GM06990 (cell line): ENCODE results near the gene NFIA.

Experiments
- DNase-seq: peaks from one replicate; pipeline ENCODE4 v3.0.0-alpha.2; 2011; ENCODE audit not compliant: insufficient read length; ENCODE audit errors: extremely low read depth
- H3K27me3 ChIP-seq: replicated peaks from 2 replicates; pipeline ENCODE4 v1.6.0; 2011; ENCODE audit warnings: low read length; ENCODE audit not compliant: control insufficient read depth, insufficient read depth
- H3K36me3 ChIP-seq: 2 replicates; pipeline ENCODE4 v1.5.1; 2011; ENCODE audit warnings: low read length; ENCODE audit not compliant: control insufficient read depth, insufficient read depth
- H3K4me3 ChIP-seq: replicated peaks from 2 replicates; pipeline ENCODE4 v1.5.1; 2011; ENCODE audit warnings: low read depth, mild to moderate bottlenecking, control low read depth, low read length
- TF ChIP-seq, protein P1 (sequence below): IDR thresholded peaks from 2 replicates; pipeline ENCODE4 v1.5.1; 2011; ENCODE audit warnings: low read length, control low read depth, mild to moderate bottlenecking, inconsistent platforms; ENCODE audit not compliant: insufficient read depth, poor library complexity, severe bottlenecking

The NFIA gene

GRCh38 chr1:61082311-61083012 is at the start of gene NFIA:
Gene NFIA (plus strand): TSS chr1:61082561.
- TF ChIP-seq, protein P1, sequence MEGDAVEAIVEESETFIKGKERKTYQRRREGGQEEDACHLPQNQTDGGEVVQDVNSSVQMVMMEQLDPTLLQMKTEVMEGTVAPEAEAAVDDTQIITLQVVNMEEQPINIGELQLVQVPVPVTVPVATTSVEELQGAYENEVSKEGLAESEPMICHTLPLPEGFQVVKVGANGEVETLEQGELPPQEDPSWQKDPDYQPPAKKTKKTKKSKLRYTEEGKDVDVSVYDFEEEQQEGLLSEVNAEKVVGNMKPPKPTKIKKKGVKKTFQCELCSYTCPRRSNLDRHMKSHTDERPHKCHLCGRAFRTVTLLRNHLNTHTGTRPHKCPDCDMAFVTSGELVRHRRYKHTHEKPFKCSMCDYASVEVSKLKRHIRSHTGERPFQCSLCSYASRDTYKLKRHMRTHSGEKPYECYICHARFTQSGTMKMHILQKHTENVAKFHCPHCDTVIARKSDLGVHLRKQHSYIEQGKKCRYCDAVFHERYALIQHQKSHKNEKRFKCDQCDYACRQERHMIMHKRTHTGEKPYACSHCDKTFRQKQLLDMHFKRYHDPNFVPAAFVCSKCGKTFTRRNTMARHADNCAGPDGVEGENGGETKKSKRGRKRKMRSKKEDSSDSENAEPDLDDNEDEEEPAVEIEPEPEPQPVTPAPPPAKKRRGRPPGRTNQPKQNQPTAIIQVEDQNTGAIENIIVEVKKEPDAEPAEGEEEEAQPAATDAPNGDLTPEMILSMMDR: no peak
- Histone ChIP-seq H3K36me3 (no peaks in the 10 kb centered on the region), H3K4me3 (peak within 1 kb of the TSS; percentile 23), H3K27me3 (peaks cover 2% of the 10 kb centered on the region)
- DNase-seq: no peak

GRCh38 chr1:61035880-61036279 is 46.5 kb upstream of the NFIA start:
- H3K4me3 ChIP-seq: no peak overlapping the region
- H3K27me3 ChIP-seq: no peaks in the 10 kb centered on the region
- TF ChIP-seq, protein P1: no peak
- H3K36me3 ChIP-seq: no peaks in the 10 kb centered on the region
- no peak for DNase-seq

DNA sequence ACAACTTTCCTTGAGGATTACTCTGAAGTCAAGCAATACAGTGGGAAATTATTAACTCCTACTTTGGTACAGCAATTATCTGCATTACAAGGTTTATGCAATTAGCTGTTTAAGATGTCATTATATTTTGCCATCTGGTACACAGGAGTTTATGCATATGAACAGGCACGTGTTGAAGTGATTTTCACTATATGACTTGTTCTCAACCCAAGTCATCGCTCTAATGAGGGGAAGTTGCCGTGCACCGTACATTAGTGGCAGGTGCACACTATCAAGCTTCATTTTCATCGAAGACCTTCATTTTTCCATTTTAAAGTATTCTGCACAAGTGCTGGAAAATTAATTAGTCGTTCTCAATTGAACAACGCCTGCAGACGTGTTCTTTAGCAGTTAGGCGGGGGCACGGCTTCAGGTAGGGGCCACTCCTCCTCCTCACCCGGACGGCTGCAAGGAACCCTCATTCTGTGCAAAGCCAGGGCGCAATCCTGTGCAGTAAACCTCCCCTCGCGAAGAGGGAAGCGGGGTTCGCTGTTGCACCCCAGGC is 39.8 kb upstream of the NFIA start:
- H3K36me3 ChIP-seq: no peaks in the 10 kb centered on the region
- no peak for DNase-seq
- H3K27me3 ChIP-seq: no peaks in the 10 kb centered on the region; the same call in none of the 2 replicates
- H3K4me3 ChIP-seq: no peak overlapping the region
- TF ChIP-seq, protein P1: no peak

- H3K27me3 ChIP-seq: no peaks in the 10 kb centered on the region; the same call in none of the 2 replicates
- TF ChIP-seq, protein P1: peak; percentile 74
- no peaks in the 10 kb centered on the region for H3K36me3 ChIP-seq
- H3K4me3 ChIP-seq: no peak overlapping the region
- peak; percentile 46 for DNase-seq
These were observed 39.1 kb upstream of the NFIA start for GRCh38 chr1:61043010-61043820.

DNA sequence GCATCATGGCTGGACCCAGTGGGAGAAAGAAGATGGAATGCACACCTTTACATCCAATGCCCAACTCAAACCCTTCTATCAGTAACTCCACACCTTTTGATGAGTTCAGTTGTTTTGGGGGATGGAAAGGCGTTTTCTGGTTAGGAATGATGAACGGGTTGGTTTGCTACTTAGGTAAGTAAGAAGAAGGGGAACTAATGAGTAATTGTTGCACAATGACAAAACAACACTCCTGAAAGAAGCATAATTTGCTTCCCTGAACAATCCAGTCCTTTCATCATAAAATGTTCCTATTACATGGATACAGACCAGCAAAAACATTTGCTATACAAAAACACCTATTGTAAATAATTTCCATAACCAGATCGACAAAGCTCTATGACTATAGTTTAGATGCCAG is 35.9 kb upstream of the NFIA start:
- DNase-seq: no peak
- Histone ChIP-seq H3K27me3 (no peaks in the 10 kb centered on the region; the same call in none of the 2 replicates), H3K4me3 (no peak overlapping the region), H3K36me3 (no peaks in the 10 kb centered on the region)
- TF ChIP-seq, protein P1: no peak
